K562 (cell line): ENCODE measurements around the gene DISC1. TPM values are rescaled to one million over a fixed set of nuclear protein-coding genes. Genes with fewer than 3 reads are reported as not detected.

ENCODE experiments used
- ATAC-seq: fragments of 200-7000 bp; cut with Tn5 transposase; 3 replicates; pipeline ENCODE4 v1.9.1; 2020; ENCODE audit warnings: moderate library complexity
- BruUV-seq: library from RNA; stranded (reverse); fragments of 400-500 nt; replicated peaks from 2 replicates; lab custom pipeline; 2021; lab: Mats Ljungman, UMichigan
- CTCF ChIA-PET: fragments of 300-600 bp; formaldehyde crosslinking; extraction: SDS; loops from one replicate; lab custom pipeline; 2021; ENCODE audit warnings: low intra/inter-chr PET ratio; lab: Yijun Ruan, JAX
- POLR2A ChIA-PET: fragments of 300-600, 350-650 bp; sonication (Branson Sonifier 250); formaldehyde crosslinking; extraction: SDS; loops from one replicate; lab custom pipeline; 2021; ENCODE audit warnings: antibody characterized with exemption, inconsistent platforms; lab: Yijun Ruan, JAX
- DNase-seq, 4 experiments: peaks; one replicate each; pipeline versions ENCODE4 v3.0.0 to v3.0.0-alpha.2; 2011 to 2018; ENCODE audit warnings: low spot score in 3 of 4, mixed read lengths in 3 of 4; ENCODE audit errors: extremely low read depth in 1 of 4
- FAIRE-seq: peaks from 2 replicates; lab custom pipeline; 2011; peaks lifted over from hg19 to GRCh38; lab: Jason Lieb, UNC
- H2AFZ ChIP-seq: 2 replicates; pipeline ENCODE4 v1.6.0; 2011; ENCODE audit warnings: low read depth, low read length, control low read depth, inconsistent platforms
- H3K27ac ChIP-seq: fragments of 200-600 bp; 3 replicates; pipeline ENCODE4 v1.8.0; 2011; ENCODE audit warnings: low read depth, mild to moderate bottlenecking, control low read depth, inconsistent platforms, low read length, moderate library complexity, mixed read lengths; ENCODE audit errors: extremely low read depth
- H3K27me3 ChIP-seq, 2 experiments: fragments of 300-600 bp in 1 of 2; 2 replicates in 1 of 2; 3 replicates in 1 of 2; pipeline versions ENCODE4 v1.6.0 to v1.8.0; 2011; ENCODE audit warnings: inconsistent platforms in 2 of 2, low read length in 2 of 2, mild to moderate bottlenecking in 1 of 2, mixed read lengths in 1 of 2, moderate library complexity in 1 of 2; ENCODE audit not compliant: control insufficient read depth in 2 of 2, insufficient read depth in 2 of 2
- H3K36me3 ChIP-seq: fragments of 300-600 bp; 3 replicates; pipeline ENCODE4 v1.8.0; 2011; ENCODE audit warnings: mild to moderate bottlenecking, low read length, inconsistent platforms; ENCODE audit not compliant: control insufficient read depth, insufficient read depth
- H3K4me1 ChIP-seq, 2 experiments: fragments of 200-600 bp in 1 of 2; replicated peaks in 1 of 2; 2 replicates in 1 of 2; 3 replicates in 1 of 2; pipeline versions ENCODE4 v1.5.1 to v1.8.0; 2011; ENCODE audit warnings: inconsistent platforms in 2 of 2, low read length in 2 of 2, mild to moderate bottlenecking in 1 of 2, mixed read lengths in 1 of 2, moderate library complexity in 1 of 2; ENCODE audit not compliant: control insufficient read depth in 2 of 2, insufficient read depth in 2 of 2
- H3K4me2 ChIP-seq: 2 replicates; pipeline ENCODE4 v1.6.1; 2011; ENCODE audit warnings: low read length, control low read depth, inconsistent platforms, mixed read lengths; ENCODE audit not compliant: insufficient read depth
- H3K4me3 ChIP-seq: fragments of 200-600 bp; sonication (generic), shearing (Covaris generic); 2 replicates; pipeline ENCODE4 v1.5.1; 2016; ENCODE audit warnings: control low read depth, inconsistent platforms
- H3K79me2 ChIP-seq: fragments of 200-600 bp; 3 replicates; pipeline ENCODE4 v1.8.0; 2011; ENCODE audit warnings: low read length, inconsistent platforms; ENCODE audit not compliant: control insufficient read depth, insufficient read depth
- H3K9ac ChIP-seq, 2 experiments: 2 replicates each; pipeline versions ENCODE4 v1.6.0 to v1.6.1; 2011; ENCODE audit warnings: low read depth in 2 of 2, low read length in 2 of 2, control low read depth in 1 of 2, inconsistent platforms in 1 of 2, mild to moderate bottlenecking in 1 of 2, mixed read lengths in 1 of 2; ENCODE audit not compliant: insufficient read depth in 1 of 2
- H3K9me1 ChIP-seq: one replicate; pipeline ENCODE4 v1.6.0; 2011; ENCODE audit warnings: inconsistent platforms, mild to moderate bottlenecking, low read length, moderate library complexity; ENCODE audit not compliant: control insufficient read depth, insufficient read depth
- H3K9me3 ChIP-seq: replicated peaks from 2 replicates; pipeline ENCODE4 v1.5.1; 2011; ENCODE audit warnings: low read depth, low read length, inconsistent platforms; ENCODE audit not compliant: control insufficient read depth, insufficient read depth
- H4K20me1 ChIP-seq: replicated peaks from 2 replicates; pipeline ENCODE4 v1.6.1; 2011; ENCODE audit warnings: low read length, inconsistent platforms, mixed read lengths; ENCODE audit not compliant: control insufficient read depth, insufficient read depth
- E4F1 ChIP-seq: fragments of 250-450 bp; sonication (Bioruptor Pico); IDR thresholded peaks from 2 replicates; pipeline ENCODE4 v1.5.0; 2021; ENCODE audit warnings: mild to moderate bottlenecking, borderline replicate concordance
- EWSR1 ChIP-seq: fragments of 450-650 bp; IDR thresholded peaks from 2 replicates; pipeline ENCODE4 v1.6.1; 2018; ENCODE audit warnings: borderline replicate concordance, mild to moderate bottlenecking, low read depth, moderate library complexity; ENCODE audit not compliant: partially characterized antibody
- NFIC ChIP-seq: fragments of 450-650 bp; IDR thresholded peaks from 2 replicates; pipeline ENCODE4 v1.6.1; 2017; ENCODE audit warnings: mild to moderate bottlenecking, inconsistent platforms
- PRDM10 ChIP-seq: fragments of 450-650 bp; IDR thresholded peaks from 2 replicates; pipeline ENCODE4 v1.6.1; 2018; ENCODE audit not compliant: partially characterized antibody
- SPI1 ChIP-seq: IDR thresholded peaks from 2 replicates; pipeline ENCODE4 v1.6.1; 2011; ENCODE audit warnings: low read depth, low read length, control low read depth, borderline replicate concordance
- WGBS: fragments of 100-300 bp; shearing (Covaris generic); methylation state at CpG from one replicate; pipeline ENCODE4 v1.1.6; 2016; ENCODE audit warnings: low coverage, mixed read lengths; ENCODE audit not compliant: insufficient coverage; ENCODE audit errors: missing lambda C conversion rate; 5-methylcytosine and 5-hydroxymethylcytosine counted together
- in situ Hi-C: fragments of 300-500 bp; cut with MboI; formaldehyde crosslinking; loops from 4 replicates; pipeline ENCODE4 v1.15.0; 2018; ENCODE audit warnings: inconsistent platforms, mixed read lengths
- intact Hi-C: fragments of 100-400 bp; cut with micrococcal nuclease; formaldehyde crosslinking; loops from 2 replicates; pipeline ENCODE4 v1.14.2; 2022
- polyA plus RNA-seq, 8 experiments: library from polyadenylated mRNA; depleted of rRNA in 4 of 8; stranded (reverse) in 5 of 8; unstranded in 3 of 8; fragments of >200 nt; fragmentation: Nextera tagmentation in 2 of 8; fragmentation: Illumina TruSeq in 1 of 8; extraction: Ambion mirVana in 2 of 8; extraction: Trizol in 1 of 8; gene quantifications; 2 replicates each; pipeline versions ENCODE4 v1.2.1 to v1.2.3, GENCODE V29; 2011 to 2014; ENCODE audit warnings: inconsistent platforms in 1 of 8, missing spikeins in 1 of 8
- total RNA-seq, 7 experiments: library from RNA; depleted of rRNA in 6 of 7; stranded (reverse); fragments of >200 nt in 6 of 7; fragmentation: Illumina TruSeq in 2 of 7; extraction: Trizol in 2 of 7; gene quantifications; 2 replicates each; pipeline versions ENCODE4 v1.2.1 to v1.2.3, GENCODE V29; 2011 to 2021; ENCODE audit warnings: low replicate concordance in 1 of 7

Gene DISC1
- total and polyA plus RNA-seq, 9 of the 15 experiments (the other 6 are each of a cell fraction or from before 2014, with no cell fraction given), result 0.01 to 0.11 (median 0.08) TPM; not detected in 1

- TF ChIP-seq PRDM10, result no peak
These were observed 331.9 kb downstream of the DISC1 start (continued) for GRCh38 chr1:231958448-231958847.

GRCh38 chr1:231959225-231959884 lies 332.8 kb downstream of the DISC1 start:
- CTCF ChIA-PET, result no interaction called here
- 0% methylated on average over 6 of the region's 6 CpGs for WGBS
- Histone ChIP-seq H3K9me1 (no peaks in the 10 kb centered on the region), H2AFZ (no peak overlapping the region), H3K9ac (no peak overlapping the region), H3K27ac (no peak overlapping the region), H3K9me3 (no peaks in the 10 kb centered on the region), H4K20me1 (no peaks in the 10 kb centered on the region), H3K4me2 (no peak overlapping the region), H3K4me3 (no peak overlapping the region), H3K4me1 (no peaks in the 10 kb centered on the region), H3K27me3 (no peaks in the 10 kb centered on the region), H3K36me3 (no peaks in the 10 kb centered on the region), H3K79me2 (no peaks in the 10 kb centered on the region)
- intact Hi-C loops (no loop called here), in situ Hi-C loops (no loop called here)
- ATAC-seq (no peak), FAIRE-seq (no peak), DNase-seq (no peak)
- no TSS peak for BruUV-seq
- POLR2A ChIA-PET, result no interaction called here
- no peak for TF ChIP-seq E4F1 (CRISPR knock-in tag)
- no peak for TF ChIP-seq SPI1
- TF ChIP-seq NFIC, result no peak
- no peak for TF ChIP-seq EWSR1
